ENCODE results near the gene ENG. TPM values are rescaled to one million over a fixed set of nuclear protein-coding genes. Genes with fewer than 3 reads are reported as not detected.

Gene ENG
- polyA plus RNA-seq, 3 donors = 15.7 to 26.0 (median 17.9) TPM

- H3K27ac ChIP-seq (ENCODE audit: low read depth in 1 of 2, low read length in 2 of 2) = peak overlapping the region; percentile 96 to 98
- H3K4me1 ChIP-seq (ENCODE audit: control insufficient read depth in 1 of 2, insufficient read depth in 2 of 2, low read length in 2 of 2) = peaks cover 81 to 84% of the 10 kb centered on the region in 2 donors
- DNase-seq = peak in 1 of 3 donors; percentile 30
- Mint-ChIP-seq H3K4me3 (peak overlapping the region; percentile 16 to 39), H3K27me3 (ENCODE audit: low read depth in 3 of 3) (peaks cover 0 to 9% (median 0%) of the 10 kb centered on the region in 3 donors), H3K27ac (peak overlapping the region; percentile 93 to 99 (median 98)), H3K9me3 (peaks cover 0 to 6% (median 0%) of the 10 kb centered on the region in 7 donors), H3K4me1 (peaks cover 76% of the 10 kb centered on the region), H3K36me3 (peaks cover 0 to 15% of the 10 kb centered on the region in 2 donors)
- peak overlapping the region; percentile 67 for H3K9ac ChIP-seq (ENCODE audit: insufficient read depth, low read length, poor library complexity, severe bottlenecking)
- peak overlapping the region; percentile 56 for H3K4me2 ChIP-seq (replicated peaks; ENCODE audit: extremely low read depth, low read length, poor library complexity, severe bottlenecking)
- H3K79me2 ChIP-seq (ENCODE audit: insufficient read depth, low read length) = peaks cover 70% of the 10 kb centered on the region
- 63% methylated on average over 16 of the region's 20 CpGs for WGBS (ENCODE audit: insufficient coverage)
- H2AFZ ChIP-seq (ENCODE audit: insufficient read depth, low read depth, low read length, poor library complexity, severe bottlenecking) = no peak overlapping the region
- TF ChIP-seq CTCF (IDR thresholded peaks at IDR 0.05) = no peak
- H3K9me3 ChIP-seq (replicated peaks in 1 of 2; ENCODE audit: control insufficient read depth in 1 of 2, insufficient read depth in 1 of 2, low read length in 2 of 2) = no peaks in the 10 kb centered on the region
- H4K20me1 ChIP-seq (ENCODE audit: insufficient read depth, low read length) = peaks cover 23% of the 10 kb centered on the region
- intact Hi-C loops (cut with micrococcal nuclease) = loop anchor here in 1 of 2 donors (2.0 to 5.0 kb wide), 2 partner anchors 56 to 208 kb away; no protein-coding TSS in a partner anchor
- no peaks in the 10 kb centered on the region for H3K27me3 ChIP-seq (ENCODE audit: control insufficient read depth in 2 of 2, insufficient read depth in 2 of 2, low read length in 2 of 2)
- H3K36me3 ChIP-seq (replicated peaks in 1 of 2; ENCODE audit: control insufficient read depth in 1 of 2, insufficient read depth in 2 of 2, low read length in 2 of 2) = no peaks in the 10 kb centered on the region
- peak overlapping the region in 1 of 3 experiments; percentile 98 for H3K4me3 ChIP-seq (replicated peaks in 1 of 3; ENCODE audit: low read depth in 2 of 3, low read length in 3 of 3)
Observed at GRCh38 chr9:127780126-127780885, 74.2 kb downstream of the ENG start.

- Histone ChIP-seq H3K79me2 (ENCODE audit: insufficient read depth, low read length) (peaks cover 74% of the 10 kb centered on the region), H2AFZ (ENCODE audit: insufficient read depth, low read depth, low read length, poor library complexity, severe bottlenecking) (no peak overlapping the region), H3K36me3 (replicated peaks in 1 of 2; ENCODE audit: control insufficient read depth in 1 of 2, insufficient read depth in 2 of 2, low read length in 2 of 2) (peaks cover 3 to 9% of the 10 kb centered on the region in 2 donors), H3K4me3 (replicated peaks in 1 of 3; ENCODE audit: low read depth in 2 of 3, low read length in 3 of 3) (peak overlapping the region; percentile 74 to 98 (median 91)), H3K4me1 (ENCODE audit: control insufficient read depth in 1 of 2, insufficient read depth in 2 of 2, low read length in 2 of 2) (peaks cover 84 to 87% of the 10 kb centered on the region in 2 donors), H3K9ac (ENCODE audit: insufficient read depth, low read length, poor library complexity, severe bottlenecking) (peak overlapping the region; percentile 90), H3K4me2 (replicated peaks; ENCODE audit: extremely low read depth, low read length, poor library complexity, severe bottlenecking) (peak overlapping the region; percentile 89), H3K27me3 (ENCODE audit: control insufficient read depth in 2 of 2, insufficient read depth in 2 of 2, low read length in 2 of 2) (no peaks in the 10 kb centered on the region), H3K27ac (ENCODE audit: low read depth in 1 of 2, low read length in 2 of 2) (peak overlapping the region; percentile 96 to 98), H3K9me3 (replicated peaks in 1 of 2; ENCODE audit: control insufficient read depth in 1 of 2, insufficient read depth in 1 of 2, low read length in 2 of 2) (no peaks in the 10 kb centered on the region), H4K20me1 (ENCODE audit: insufficient read depth, low read length) (peaks cover 32% of the 10 kb centered on the region)
- peaks cover 75% of the 10 kb centered on the region for H3K4me1 Mint-ChIP-seq
- H3K27ac Mint-ChIP-seq = peak overlapping the region; percentile 93 to 99 (median 98)
- DNase-seq = peak; percentile 89 to 95 (median 94)
- no peak for TF ChIP-seq CTCF (IDR thresholded peaks at IDR 0.05)
- peaks cover 4 to 24% of the 10 kb centered on the region in 2 donors for H3K36me3 Mint-ChIP-seq
- WGBS (ENCODE audit: insufficient coverage) = 13% methylated on average over 10 of the region's 17 CpGs
- H3K9me3 Mint-ChIP-seq = peaks cover 0 to 6% (median 0%) of the 10 kb centered on the region in 7 donors
- H3K4me3 Mint-ChIP-seq = peak overlapping the region; percentile 99 to 100
- H3K27me3 Mint-ChIP-seq (ENCODE audit: low read depth in 3 of 3) = peaks cover 0 to 9% (median 0%) of the 10 kb centered on the region in 3 donors
- intact Hi-C loops (cut with micrococcal nuclease) = loop anchor here in 1 of 2 donors (5.0 kb wide), 1 partner anchor 138 kb away; the partner anchor contains the start of gene ST6GALNAC4
Observed at GRCh38 chr9:127779136-127779981, 75.1 kb downstream of the ENG start.

All from CD14-positive monocyte (primary cell).